Tibial nerve (tissue), 4 donors: Measurements from ENCODE around the gene AOPEP. TPM values are rescaled to one million over a fixed set of nuclear protein-coding genes. Genes with fewer than 3 reads are reported as not detected.

Experiments used
- DNase-seq, 2 donors: peaks; one replicate each; pipeline ENCODE4 v3.0.0-alpha.2; 2019; ENCODE audit warnings: low spot score in 2 of 2
- H3K27ac ChIP-seq, 4 donors: fragments of 200-600 bp; sonication (generic) in 3 of 4; one replicate each; pipeline ENCODE4 v1.5.1; 2017 to 2019; ENCODE audit warnings: mild to moderate bottlenecking in 1 of 4
- H3K27me3 ChIP-seq, 2 donors: fragments of 200-600 bp; sonication (generic) in 1 of 2; one replicate each; pipeline versions ENCODE4 v1.5.1 to v1.6.0; 2017 to 2019
- H3K36me3 ChIP-seq, 3 donors: fragments of 200-600 bp; sonication (generic); one replicate each; pipeline ENCODE4 v1.5.1; 2018 to 2019
- H3K4me1 ChIP-seq, 4 donors: fragments of 200-600 bp; sonication (generic) in 3 of 4; one replicate each; pipeline ENCODE4 v1.5.1; 2017 to 2019
- H3K4me3 ChIP-seq, 4 donors: fragments of 200-600 bp; sonication (generic) in 3 of 4; one replicate each; pipeline ENCODE4 v1.5.1; 2017 to 2019; ENCODE audit warnings: mild to moderate bottlenecking in 1 of 4, moderate library complexity in 1 of 4
- H3K9me3 ChIP-seq, 4 donors: fragments of 200-600 bp; sonication (generic) in 3 of 4; one replicate each; pipeline ENCODE4 v1.5.1; 2017 to 2019
- EP300 ChIP-seq, 2 donors: sonication (generic); formaldehyde crosslinking; IDR thresholded peaks; one replicate each; pipeline ENCODE4 v1.6.1; 2017; ENCODE audit warnings: antibody characterized with exemption in 2 of 2, mild to moderate bottlenecking in 1 of 2
- POLR2A ChIP-seq, 2 donors: fragments of 450-650 bp; IDR thresholded peaks; one replicate each; pipeline ENCODE4 v1.6.1; 2017; ENCODE audit warnings: antibody characterized with exemption in 2 of 2, mild to moderate bottlenecking in 2 of 2, moderate library complexity in 2 of 2
- WGBS, 2 donors: methylation state at CpG; one replicate each; pipeline ENCODE4 v1.1.5; 2018; 5-methylcytosine and 5-hydroxymethylcytosine counted together
- total RNA-seq, 4 donors: library from RNA; depleted of rRNA; stranded (reverse); fragments of >200 nt; gene quantifications; one replicate each; pipeline ENCODE4 v1.1.0, GENCODE V29; 2016
- TF ChIP-seq, protein P1 (sequence below), 5 experiments: fragments of 200-600 bp in 3 of 5; fragments of 450-650 bp in 2 of 5; sonication (generic) in 3 of 5; IDR thresholded peaks; one replicate each; pipeline ENCODE4 v1.5.1; 2016 to 2019; ENCODE audit warnings: antibody characterized with exemption in 5 of 5, mild to moderate bottlenecking in 3 of 5, moderate library complexity in 2 of 5

Gene AOPEP
- total RNA-seq, 4 donors from 2014 or later: 236 to 323 (median 265) TPM

DNA sequence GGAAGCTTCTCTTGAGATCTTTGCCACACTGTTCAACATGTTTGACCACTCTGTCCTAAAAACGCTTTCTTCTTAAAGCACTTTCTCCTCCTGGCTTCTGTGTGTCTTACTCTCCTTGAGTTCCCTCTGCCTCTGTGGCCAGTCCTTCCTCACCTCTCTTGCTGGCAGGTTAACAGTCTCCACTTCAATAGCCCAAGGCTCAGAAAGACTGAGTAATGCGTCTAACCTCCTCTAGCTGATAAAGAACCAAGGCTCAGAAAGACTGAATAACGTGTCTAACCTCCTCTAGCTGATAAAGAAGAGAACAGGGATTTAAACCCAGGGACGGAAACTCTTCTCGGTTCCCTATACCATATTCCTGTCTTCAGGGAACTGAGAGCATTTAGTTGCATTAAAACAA, 205.2 kb downstream of the AOPEP start:
- Histone ChIP-seq H3K9me3 (no peaks in the 10 kb centered on the region), H3K27me3 (no peaks in the 10 kb centered on the region), H3K4me1 (peaks cover 0 to 43% (median 9%) of the 10 kb centered on the region in 4 donors), H3K4me3 (no peak overlapping the region), H3K27ac (no peak overlapping the region), H3K36me3 (peaks cover 0 to 15% (median 0%) of the 10 kb centered on the region in 3 donors)
- 94% methylated on average over 5 of the region's 5 CpGs for WGBS, 2 donors
- DNase-seq: no peak
- TF ChIP-seq POLR2A (IDR thresholded peaks at IDR 0.05): no peak
- TF ChIP-seq, protein P1, sequence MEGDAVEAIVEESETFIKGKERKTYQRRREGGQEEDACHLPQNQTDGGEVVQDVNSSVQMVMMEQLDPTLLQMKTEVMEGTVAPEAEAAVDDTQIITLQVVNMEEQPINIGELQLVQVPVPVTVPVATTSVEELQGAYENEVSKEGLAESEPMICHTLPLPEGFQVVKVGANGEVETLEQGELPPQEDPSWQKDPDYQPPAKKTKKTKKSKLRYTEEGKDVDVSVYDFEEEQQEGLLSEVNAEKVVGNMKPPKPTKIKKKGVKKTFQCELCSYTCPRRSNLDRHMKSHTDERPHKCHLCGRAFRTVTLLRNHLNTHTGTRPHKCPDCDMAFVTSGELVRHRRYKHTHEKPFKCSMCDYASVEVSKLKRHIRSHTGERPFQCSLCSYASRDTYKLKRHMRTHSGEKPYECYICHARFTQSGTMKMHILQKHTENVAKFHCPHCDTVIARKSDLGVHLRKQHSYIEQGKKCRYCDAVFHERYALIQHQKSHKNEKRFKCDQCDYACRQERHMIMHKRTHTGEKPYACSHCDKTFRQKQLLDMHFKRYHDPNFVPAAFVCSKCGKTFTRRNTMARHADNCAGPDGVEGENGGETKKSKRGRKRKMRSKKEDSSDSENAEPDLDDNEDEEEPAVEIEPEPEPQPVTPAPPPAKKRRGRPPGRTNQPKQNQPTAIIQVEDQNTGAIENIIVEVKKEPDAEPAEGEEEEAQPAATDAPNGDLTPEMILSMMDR (IDR thresholded peaks at IDR 0.05): no peak
- no peak for TF ChIP-seq EP300 (IDR thresholded peaks at IDR 0.05)

DNA sequence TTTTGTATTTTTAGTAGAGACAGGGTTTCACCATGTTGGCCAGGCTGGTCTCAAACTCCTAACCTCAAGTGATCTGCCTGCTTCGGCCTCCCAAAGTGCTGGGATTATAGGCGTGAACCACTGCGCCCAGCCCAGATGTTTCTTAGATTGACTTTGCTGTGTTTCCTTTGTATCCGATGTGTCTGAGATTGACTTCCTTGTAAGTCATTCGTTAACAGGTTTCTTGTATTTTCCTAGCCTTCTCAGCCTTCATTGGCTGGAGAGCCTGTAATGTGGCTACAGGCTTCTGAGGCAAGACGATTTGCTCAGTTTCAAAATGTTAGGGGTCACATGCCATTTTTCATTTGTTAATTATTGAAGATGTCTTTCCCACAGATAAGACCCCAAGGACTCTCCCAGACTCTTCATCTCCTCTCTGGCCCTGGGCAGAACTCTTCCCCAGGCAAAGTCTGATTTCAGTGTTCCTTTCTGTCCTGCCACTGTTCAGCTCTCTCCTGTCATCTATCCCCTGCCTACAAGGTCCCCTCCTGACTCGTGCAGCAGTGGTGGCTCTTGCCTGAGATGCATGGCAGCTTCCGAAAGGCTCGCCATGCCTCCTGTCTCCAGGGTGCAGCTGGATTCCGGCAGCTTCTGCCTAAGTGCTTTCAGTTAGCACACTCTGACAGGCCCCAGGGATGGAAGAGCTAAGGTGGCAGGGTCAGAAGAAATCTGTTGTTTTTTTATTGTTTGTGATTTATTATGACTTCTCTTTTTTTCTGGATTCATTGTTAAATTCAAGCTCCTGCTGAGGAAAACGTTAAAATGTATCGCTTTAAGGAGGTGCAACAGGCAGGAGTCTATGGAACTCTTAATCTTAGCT, 206.4 kb downstream of the AOPEP start:
- no peak overlapping the region for H3K4me3 ChIP-seq
- H3K27me3 ChIP-seq: no peaks in the 10 kb centered on the region
- 83 to 85% methylated on average over 12 of the region's 12 CpGs for WGBS, 2 donors
- no peak for TF ChIP-seq EP300 (IDR thresholded peaks at IDR 0.05)
- TF ChIP-seq POLR2A (IDR thresholded peaks at IDR 0.05): no peak
- TF ChIP-seq, protein P1 (IDR thresholded peaks at IDR 0.05): no peak
- H3K9me3 ChIP-seq: no peaks in the 10 kb centered on the region
- H3K4me1 ChIP-seq: peaks cover 0 to 45% (median 12%) of the 10 kb centered on the region in 4 donors
- no peak for DNase-seq
- H3K27ac ChIP-seq: no peak overlapping the region
- peaks cover 0 to 10% (median 0%) of the 10 kb centered on the region in 3 donors for H3K36me3 ChIP-seq

DNA sequence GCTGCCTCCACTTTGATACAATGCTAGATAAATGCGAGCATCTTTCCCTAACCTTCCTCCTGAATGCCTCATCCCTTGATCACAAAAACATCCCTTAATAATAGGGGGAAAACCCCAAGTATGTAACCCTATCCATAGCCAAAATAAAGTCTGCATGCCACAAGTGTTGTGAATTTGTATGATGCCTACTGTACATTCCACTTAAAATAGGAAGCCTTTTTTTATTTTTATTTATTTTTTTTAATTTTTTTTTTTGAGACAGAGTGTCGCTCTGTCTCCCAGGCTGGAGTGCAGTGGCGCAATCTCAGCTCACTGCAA, 207.0 kb downstream of the AOPEP start:
- H3K4me1 ChIP-seq: peaks cover 0 to 40% (median 13%) of the 10 kb centered on the region in 4 donors
- H3K9me3 ChIP-seq: no peaks in the 10 kb centered on the region
- peaks cover 0 to 10% (median 0%) of the 10 kb centered on the region in 3 donors for H3K36me3 ChIP-seq
- WGBS, 2 donors: 95 to 98% methylated on average over 3 of the region's 3 CpGs
- no peak for DNase-seq
- no peak overlapping the region for H3K27ac ChIP-seq
- no peaks in the 10 kb centered on the region for H3K27me3 ChIP-seq
- TF ChIP-seq EP300 (IDR thresholded peaks at IDR 0.05) (no peak), POLR2A (IDR thresholded peaks at IDR 0.05) (no peak)
- TF ChIP-seq, protein P1 (IDR thresholded peaks at IDR 0.05): no peak
- no peak overlapping the region for H3K4me3 ChIP-seq

DNA sequence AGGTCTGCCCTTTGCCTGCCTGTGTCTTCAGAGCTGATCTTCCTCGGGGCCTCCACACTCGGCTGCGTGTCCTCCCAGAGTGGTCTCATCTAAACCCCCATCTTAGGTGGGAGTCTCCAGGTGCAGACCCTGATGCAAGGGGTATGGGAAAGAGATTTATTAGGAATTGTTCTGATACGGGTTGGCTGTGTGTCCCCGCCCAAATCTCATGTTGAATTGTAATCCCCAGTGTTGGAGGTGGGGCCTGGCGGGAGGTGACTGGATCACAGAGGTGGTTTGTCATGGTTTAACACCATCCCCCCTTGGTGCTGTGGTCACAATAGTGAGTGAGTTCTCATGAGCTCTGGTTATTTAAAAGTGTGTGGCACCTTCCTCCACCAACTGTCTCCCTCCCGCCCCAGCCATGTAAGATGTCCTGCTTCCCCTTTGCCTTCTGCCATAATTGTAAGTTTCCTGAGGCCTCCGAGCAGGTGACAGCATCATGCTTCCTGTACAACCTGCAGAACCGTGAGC, 208.4 kb downstream of the AOPEP start:
- no peak overlapping the region for H3K4me3 ChIP-seq
- H3K36me3 ChIP-seq: peaks cover 0 to 10% (median 0%) of the 10 kb centered on the region in 3 donors
- H3K27ac ChIP-seq: no peak overlapping the region
- TF ChIP-seq EP300 (IDR thresholded peaks at IDR 0.05) (no peak), POLR2A (IDR thresholded peaks at IDR 0.05) (no peak)
- TF ChIP-seq, protein P1 (IDR thresholded peaks at IDR 0.05): no peak
- H3K4me1 ChIP-seq: peaks cover 0 to 26% (median 9%) of the 10 kb centered on the region in 4 donors
- DNase-seq: no peak
- no peaks in the 10 kb centered on the region for H3K27me3 ChIP-seq
- WGBS, 2 donors: 89 to 93% methylated on average over 9 of the region's 9 CpGs
- H3K9me3 ChIP-seq: no peaks in the 10 kb centered on the region

DNA sequence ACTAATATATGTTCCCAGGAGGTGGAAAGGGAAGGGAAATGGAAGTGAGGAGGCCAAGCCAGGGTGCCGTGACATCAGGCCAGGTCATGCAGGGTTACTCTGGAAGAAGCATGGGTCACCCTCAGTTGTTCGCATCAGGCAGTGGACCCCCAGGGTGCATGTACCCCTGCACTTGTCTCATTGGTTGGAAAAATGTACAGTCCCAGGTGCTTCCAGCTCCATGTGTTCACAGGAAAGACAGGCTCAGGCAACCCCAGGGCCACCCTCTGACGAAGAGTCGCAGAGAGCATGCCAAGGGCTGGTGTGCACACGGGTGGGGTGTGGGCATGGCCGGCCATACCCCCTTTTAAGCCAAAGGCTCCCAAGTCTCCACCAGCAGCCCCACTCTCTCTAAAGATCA, 208.9 kb downstream of the AOPEP start:
- peaks cover 0 to 22% (median 7%) of the 10 kb centered on the region in 4 donors for H3K4me1 ChIP-seq

More for the DNA sequence above, 208.9 kb downstream of the AOPEP start:
- Histone ChIP-seq H3K27ac (no peak overlapping the region), H3K36me3 (peaks cover 0 to 10% (median 0%) of the 10 kb centered on the region in 3 donors), H3K27me3 (no peaks in the 10 kb centered on the region), H3K4me3 (no peak overlapping the region), H3K9me3 (no peaks in the 10 kb centered on the region)
- DNase-seq: no peak
- 99% methylated on average over 6 of the region's 6 CpGs for WGBS, 2 donors
- no peak for TF ChIP-seq EP300 (IDR thresholded peaks at IDR 0.05)
- TF ChIP-seq POLR2A (IDR thresholded peaks at IDR 0.05): no peak
- TF ChIP-seq, protein P1 (IDR thresholded peaks at IDR 0.05): no peak
